ENCODE measurements around the gene LARGE1. TPM values are rescaled to one million over a fixed set of nuclear protein-coding genes. Genes with fewer than 3 reads are reported as not detected.

The LARGE1 gene
- total and polyA plus RNA-seq, 2 of the 13 experiments (the other 11 are each of a cell fraction or from before 2014, with no cell fraction given): 8.4 to 11.0 TPM

GRCh38 chr22:33539902-33540751 lies 380.1 kb downstream of the LARGE1 start (continued):
- TF ChIP-seq TFAP4 (IDR thresholded peaks at IDR 0.05; ENCODE audit: borderline replicate concordance, low read depth): peak; percentile 31; the same call in 1 of the 2 replicates
- no peak for TF ChIP-seq ZBTB3 (CRISPR knock-in tag; IDR thresholded peaks at IDR 0.05; ENCODE audit: borderline replicate concordance, low read depth)
- TF ChIP-seq TARDBP (CRISPR knock-in tag; IDR thresholded peaks at IDR 0.05): peak; percentile 94; the same call in 1 of the 2 replicates
- peak; percentile 96 for TF ChIP-seq HNF1B (CRISPR knock-in tag; IDR thresholded peaks at IDR 0.05)
- TF ChIP-seq BRD4 (CRISPR knock-in tag; IDR thresholded peaks at IDR 0.05): peak; percentile 87
- peak; percentile 86; the same call in 1 of the 2 replicates for TF ChIP-seq HOXD1 (CRISPR knock-in tag; IDR thresholded peaks at IDR 0.05)
- TF ChIP-seq ZNF121 (CRISPR knock-in tag; IDR thresholded peaks at IDR 0.05): peak; percentile 40
- peak; percentile 97 for TF ChIP-seq PHF21A (CRISPR knock-in tag; IDR thresholded peaks at IDR 0.05)
- peak; percentile 39; the same call in 1 of the 2 replicates for TF ChIP-seq ZNF644 (CRISPR knock-in tag; IDR thresholded peaks at IDR 0.05; ENCODE audit: low read depth)
- TF ChIP-seq ZNF639 (CRISPR knock-in tag; conservative IDR thresholded peaks at IDR 0.05): 0 out of 2 replicates have a peak, but pooled peaks have one; percentile 42
- TF ChIP-seq POLR2G (IDR thresholded peaks at IDR 0.05; ENCODE audit: low read depth, low read length): peak; percentile 45
- no peak for TF ChIP-seq NONO (IDR thresholded peaks at IDR 0.05)
- 0 out of 2 replicates have a peak, but pooled peaks have one; percentile 52 for TF ChIP-seq NONO (CRISPR knock-in tag; conservative IDR thresholded peaks at IDR 0.05)
- peak; percentile 9; the same call in 1 of the 2 replicates for TF ChIP-seq ZNF747 (CRISPR knock-in tag; IDR thresholded peaks at IDR 0.05; ENCODE audit: borderline replicate concordance)
- 0 out of 2 replicates have a peak, but pooled peaks have one; percentile 33 for TF ChIP-seq ZNF784 (CRISPR knock-in tag; IDR thresholded peaks at IDR 0.05; ENCODE audit: borderline replicate concordance)
- TF ChIP-seq HHEX (CRISPR knock-in tag; IDR thresholded peaks at IDR 0.05): peak; percentile 85
- peak; percentile 60; the same call in 1 of the 2 replicates for TF ChIP-seq ONECUT2 (CRISPR knock-in tag; IDR thresholded peaks at IDR 0.05)
- TF ChIP-seq ZNF629 (CRISPR knock-in tag; conservative IDR thresholded peaks at IDR 0.05): peak; percentile 2; the same call in 1 of the 2 replicates
- TF ChIP-seq ZNF18 (CRISPR knock-in tag; IDR thresholded peaks at IDR 0.05; ENCODE audit: insufficient replicate concordance): no peak
- peak; percentile 92 for TF ChIP-seq RXRB (CRISPR knock-in tag; IDR thresholded peaks at IDR 0.05; ENCODE audit: borderline replicate concordance)
- no peak for TF ChIP-seq ZNF549 (CRISPR knock-in tag; IDR thresholded peaks at IDR 0.05)
- TF ChIP-seq GABPB1 (CRISPR knock-in tag; IDR thresholded peaks at IDR 0.05): no peak
- no peak for TF ChIP-seq ATRX (CRISPR knock-in tag; IDR thresholded peaks at IDR 0.05; ENCODE audit: borderline replicate concordance)
- TF ChIP-seq ESRRA (CRISPR knock-in tag; IDR thresholded peaks at IDR 0.05; ENCODE audit: low read depth): peak; percentile 67; the same call in 1 of the 2 replicates
